ENCODE results near the gene CD52.

Gene CD52

GRCh38 chr1:26281091-26281958 lies 36.4 kb upstream of the CD52 start:
- H3K36me3 Mint-ChIP-seq (ENCODE audit: low read depth), result peaks cover 93% of the 10 kb centered on the region
- H3K9me3 Mint-ChIP-seq, result no peaks in the 10 kb centered on the region
- no peaks in the 10 kb centered on the region for H3K27me3 Mint-ChIP-seq
- H3K4me3 Mint-ChIP-seq, result peak overlapping the region; percentile 87
- H3K4me1 Mint-ChIP-seq (ENCODE audit: low read depth), result peaks cover 91% of the 10 kb centered on the region
- DNase-seq, result no peak
- H3K27ac Mint-ChIP-seq, result peak overlapping the region; percentile 98

- Mint-ChIP-seq H3K4me1 (ENCODE audit: low read depth) (peaks cover 90% of the 10 kb centered on the region), H3K9me3 (no peaks in the 10 kb centered on the region), H3K4me3 (peak overlapping the region; percentile 87), H3K36me3 (ENCODE audit: low read depth) (peaks cover 87% of the 10 kb centered on the region), H3K27ac (peak overlapping the region; percentile 98), H3K27me3 (no peaks in the 10 kb centered on the region)
- no peak for DNase-seq
Observed at GRCh38 chr1:26281971-26282370, 35.8 kb upstream of the CD52 start.

- Mint-ChIP-seq H3K9me3 (no peaks in the 10 kb centered on the region), H3K4me1 (ENCODE audit: low read depth) (peaks cover 90% of the 10 kb centered on the region), H3K36me3 (ENCODE audit: low read depth) (peaks cover 82% of the 10 kb centered on the region), H3K27ac (peak overlapping the region; percentile 98), H3K4me3 (peak overlapping the region; percentile 87), H3K27me3 (no peaks in the 10 kb centered on the region)
- DNase-seq, result no peak
Observed at GRCh38 chr1:26282401-26282918, 35.3 kb upstream of the CD52 start.

GRCh38 chr1:26283279-26283853 lies 34.4 kb upstream of the CD52 start:
- DNase-seq, result no peak

GRCh38 chr1:26283871-26284596 lies 33.7 kb upstream of the CD52 start:
- DNase-seq, result no peak
- Mint-ChIP-seq H3K4me3 (peak overlapping the region; percentile 68), H3K9me3 (no peaks in the 10 kb centered on the region), H3K4me1 (ENCODE audit: low read depth) (peaks cover 90% of the 10 kb centered on the region), H3K36me3 (ENCODE audit: low read depth) (peaks cover 66% of the 10 kb centered on the region), H3K27me3 (no peaks in the 10 kb centered on the region), H3K27ac (peak overlapping the region; percentile 98)

More at GRCh38 chr1:26283279-26283853, 34.4 kb upstream of the CD52 start:
- Mint-ChIP-seq H3K9me3 (no peaks in the 10 kb centered on the region), H3K36me3 (ENCODE audit: low read depth) (peaks cover 73% of the 10 kb centered on the region), H3K27me3 (no peaks in the 10 kb centered on the region), H3K4me3 (peak overlapping the region; percentile 87), H3K27ac (peak overlapping the region; percentile 98), H3K4me1 (ENCODE audit: low read depth) (peaks cover 90% of the 10 kb centered on the region)

GRCh38 chr1:26284597-26285347 lies 33.0 kb upstream of the CD52 start:
- peak overlapping the region; percentile 68 for H3K4me3 Mint-ChIP-seq
- H3K27me3 Mint-ChIP-seq, result no peaks in the 10 kb centered on the region
- peak overlapping the region; percentile 98 for H3K27ac Mint-ChIP-seq
- H3K36me3 Mint-ChIP-seq (ENCODE audit: low read depth), result peaks cover 64% of the 10 kb centered on the region
- DNase-seq, result peak; percentile 91
- H3K4me1 Mint-ChIP-seq (ENCODE audit: low read depth), result peaks cover 92% of the 10 kb centered on the region
- H3K9me3 Mint-ChIP-seq, result no peaks in the 10 kb centered on the region

GRCh38 chr1:26285366-26286063 lies 32.2 kb upstream of the CD52 start:
- H3K9me3 Mint-ChIP-seq, result no peaks in the 10 kb centered on the region
- H3K36me3 Mint-ChIP-seq (ENCODE audit: low read depth), result peaks cover 63% of the 10 kb centered on the region
- H3K27ac Mint-ChIP-seq, result peak overlapping the region; percentile 98
- H3K4me3 Mint-ChIP-seq, result no peak overlapping the region
- no peaks in the 10 kb centered on the region for H3K27me3 Mint-ChIP-seq
- H3K4me1 Mint-ChIP-seq (ENCODE audit: low read depth), result peaks cover 98% of the 10 kb centered on the region
- DNase-seq, result peak; percentile 65

GRCh38 chr1:26286064-26286416 lies 31.7 kb upstream of the CD52 start:
- Mint-ChIP-seq H3K4me1 (ENCODE audit: low read depth) (peaks cover 99% of the 10 kb centered on the region), H3K36me3 (ENCODE audit: low read depth) (peaks cover 59% of the 10 kb centered on the region), H3K27ac (peak overlapping the region; percentile 96), H3K4me3 (no peak overlapping the region), H3K27me3 (no peaks in the 10 kb centered on the region), H3K9me3 (no peaks in the 10 kb centered on the region)
- no peak for DNase-seq

- H3K4me3 Mint-ChIP-seq, result peak overlapping the region; percentile 52
- peaks cover 50% of the 10 kb centered on the region for H3K36me3 Mint-ChIP-seq (ENCODE audit: low read depth)
- peak; percentile 68 for DNase-seq
- H3K9me3 Mint-ChIP-seq, result no peaks in the 10 kb centered on the region
- H3K27ac Mint-ChIP-seq, result peak overlapping the region; percentile 96
- H3K27me3 Mint-ChIP-seq, result no peaks in the 10 kb centered on the region
- peaks cover 99% of the 10 kb centered on the region for H3K4me1 Mint-ChIP-seq (ENCODE audit: low read depth)
Observed at GRCh38 chr1:26287033-26287711, 30.6 kb upstream of the CD52 start.

GRCh38 chr1:26287811-26288210 lies 29.9 kb upstream of the CD52 start:
- Mint-ChIP-seq H3K4me3 (peak overlapping the region; percentile 52), H3K27me3 (no peaks in the 10 kb centered on the region), H3K36me3 (ENCODE audit: low read depth) (peaks cover 46% of the 10 kb centered on the region), H3K27ac (peak overlapping the region; percentile 96), H3K9me3 (no peaks in the 10 kb centered on the region), H3K4me1 (ENCODE audit: low read depth) (peaks cover 94% of the 10 kb centered on the region)
- no peak for DNase-seq

- DNase-seq, result peak; percentile 73
- Mint-ChIP-seq H3K9me3 (no peaks in the 10 kb centered on the region), H3K27ac (peak overlapping the region; percentile 96), H3K4me1 (ENCODE audit: low read depth) (peaks cover 91% of the 10 kb centered on the region), H3K36me3 (ENCODE audit: low read depth) (peaks cover 45% of the 10 kb centered on the region), H3K4me3 (peak overlapping the region; percentile 52), H3K27me3 (no peaks in the 10 kb centered on the region)
Observed at GRCh38 chr1:26288311-26288941, 29.3 kb upstream of the CD52 start.

GRCh38 chr1:26289158-26290059 lies 28.3 kb upstream of the CD52 start:
- peak; percentile 63 for DNase-seq
- Mint-ChIP-seq H3K36me3 (ENCODE audit: low read depth) (peaks cover 42% of the 10 kb centered on the region), H3K4me1 (ENCODE audit: low read depth) (peaks cover 83% of the 10 kb centered on the region), H3K27me3 (no peaks in the 10 kb centered on the region), H3K27ac (peak overlapping the region; percentile 96), H3K9me3 (no peaks in the 10 kb centered on the region), H3K4me3 (peak overlapping the region; percentile 18)
